ENCODE results near the gene ST3GAL5.

Gene ST3GAL5

DNA sequence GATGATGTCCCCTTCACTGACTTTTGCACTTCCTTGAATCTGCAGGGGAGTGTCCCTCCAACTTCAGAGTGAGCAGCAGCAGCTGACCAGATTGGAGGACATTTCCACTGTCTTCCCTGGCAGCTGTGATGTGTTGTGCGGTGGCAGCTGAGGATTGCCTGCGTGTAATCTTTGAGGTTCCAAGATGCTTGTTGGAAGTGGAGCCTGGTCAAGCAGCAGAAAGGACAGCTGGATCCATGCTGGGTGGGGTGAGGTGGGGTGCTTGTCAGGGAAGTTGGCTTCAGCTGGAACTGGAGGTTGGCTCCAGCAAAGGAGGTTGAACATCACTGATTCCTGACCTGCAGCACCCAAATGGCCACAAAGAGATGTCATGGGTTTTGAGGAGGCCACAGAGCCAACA is 64.8 kb downstream of the ST3GAL5 start:
- TF ChIP-seq CTCF (IDR thresholded peaks at IDR 0.05; ENCODE audit: low read depth, low read length), result no peak
- no peak for DNase-seq (ENCODE audit: low read depth in 2 of 2)
- H3K4me3 ChIP-seq (replicated peaks in 1 of 2; ENCODE audit: low read depth in 2 of 2, low read length in 2 of 2), result no peak overlapping the region

- TF ChIP-seq CTCF (IDR thresholded peaks at IDR 0.05; ENCODE audit: low read depth, low read length), result no peak
- DNase-seq (ENCODE audit: low read depth in 2 of 2), result no peak
- H3K4me3 ChIP-seq (replicated peaks in 1 of 2; ENCODE audit: low read depth in 2 of 2, low read length in 2 of 2), result no peak overlapping the region
Measured at GRCh38 chr2:85822766-85823165, 66.0 kb downstream of the ST3GAL5 start.

- no peak for DNase-seq (ENCODE audit: low read depth in 2 of 2)
- H3K4me3 ChIP-seq (replicated peaks in 1 of 2; ENCODE audit: low read depth in 2 of 2, low read length in 2 of 2), result no peak overlapping the region
- no peak for TF ChIP-seq CTCF (IDR thresholded peaks at IDR 0.05; ENCODE audit: low read depth, low read length)
Measured at GRCh38 chr2:85819811-85820510, 68.8 kb downstream of the ST3GAL5 start.

GRCh38 chr2:85814802-85815550 is 73.8 kb downstream of the ST3GAL5 start:
- no peak for TF ChIP-seq CTCF (IDR thresholded peaks at IDR 0.05; ENCODE audit: low read depth, low read length)
- no peak for DNase-seq (ENCODE audit: low read depth in 2 of 2)

GRCh38 chr2:85813982-85814801 is 74.6 kb downstream of the ST3GAL5 start:
- TF ChIP-seq CTCF (IDR thresholded peaks at IDR 0.05; ENCODE audit: low read depth, low read length), result peak; percentile 98
- no peak overlapping the region for H3K4me3 ChIP-seq (replicated peaks in 1 of 2; ENCODE audit: low read depth in 2 of 2, low read length in 2 of 2)
- peak; percentile 89 to 92 for DNase-seq (ENCODE audit: low read depth in 2 of 2)

More at GRCh38 chr2:85814802-85815550, 73.8 kb downstream of the ST3GAL5 start:
- no peak overlapping the region for H3K4me3 ChIP-seq (replicated peaks in 1 of 2; ENCODE audit: low read depth in 2 of 2, low read length in 2 of 2)

- no peak for TF ChIP-seq CTCF (IDR thresholded peaks at IDR 0.05; ENCODE audit: low read depth, low read length)
Measured at GRCh38 chr2:85813211-85813981, 75.4 kb downstream of the ST3GAL5 start.

More at GRCh38 chr2:85813211-85813981, 75.4 kb downstream of the ST3GAL5 start:
- no peak overlapping the region for H3K4me3 ChIP-seq (replicated peaks in 1 of 2; ENCODE audit: low read depth in 2 of 2, low read length in 2 of 2)
- DNase-seq (ENCODE audit: low read depth in 2 of 2), result no peak

Measured in cardiac fibroblast (primary cell).